Measurements from ENCODE around the gene PLA2G4E.

The PLA2G4E gene

GRCh38 chr15:42020713-42021273, at the start of gene PLA2G4E:
Gene PLA2G4E (minus strand): TSS chr15:42021042. CDS start chr15:42021030, 12 bp downstream.
- Histone ChIP-seq H3K27me3 (ENCODE audit: control insufficient read depth, insufficient read depth, low read length) (no peaks in the 10 kb centered on the region), H3K4me1 (ENCODE audit: control insufficient read depth, insufficient read depth, low read length) (no peaks in the 10 kb centered on the region), H3K9me3 (ENCODE audit: control insufficient read depth, insufficient read depth, low read depth, low read length) (peaks cover 42% of the 10 kb centered on the region), H3K4me3 (ENCODE audit: low read depth, low read length) (no peak within 1 kb of the TSS), H3K36me3 (ENCODE audit: control insufficient read depth, insufficient read depth, low read length) (no peaks in the 10 kb centered on the region), H3K9ac (ENCODE audit: low read length) (no peak within 1 kb of the TSS), H3K27ac (ENCODE audit: low read depth, low read length) (no peak within 1 kb of the TSS)

- no peaks in the 10 kb centered on the region for H3K9me3 ChIP-seq (ENCODE audit: control insufficient read depth, insufficient read depth, low read depth, low read length)
- no peak overlapping the region for H3K27ac ChIP-seq (ENCODE audit: low read depth, low read length)
- no peak overlapping the region for H3K9ac ChIP-seq (ENCODE audit: low read length)
- no peaks in the 10 kb centered on the region for H3K27me3 ChIP-seq (ENCODE audit: control insufficient read depth, insufficient read depth, low read length)
- no peak overlapping the region for H3K4me3 ChIP-seq (ENCODE audit: low read depth, low read length)
- H3K4me1 ChIP-seq (ENCODE audit: control insufficient read depth, insufficient read depth, low read length): no peaks in the 10 kb centered on the region
- H3K36me3 ChIP-seq (ENCODE audit: control insufficient read depth, insufficient read depth, low read length): no peaks in the 10 kb centered on the region
Measured at GRCh38 chr15:42070279-42070975, 49.6 kb upstream of the PLA2G4E start.

- Histone ChIP-seq H3K9me3 (ENCODE audit: control insufficient read depth, insufficient read depth, low read depth, low read length) (no peaks in the 10 kb centered on the region), H3K36me3 (ENCODE audit: control insufficient read depth, insufficient read depth, low read length) (no peaks in the 10 kb centered on the region), H3K9ac (ENCODE audit: low read length) (no peak overlapping the region), H3K27me3 (ENCODE audit: control insufficient read depth, insufficient read depth, low read length) (no peaks in the 10 kb centered on the region), H3K27ac (ENCODE audit: low read depth, low read length) (no peak overlapping the region), H3K4me3 (ENCODE audit: low read depth, low read length) (no peak overlapping the region), H3K4me1 (ENCODE audit: control insufficient read depth, insufficient read depth, low read length) (no peaks in the 10 kb centered on the region; the same call in 1 of the 2 replicates)
Measured at GRCh38 chr15:42069496-42070278, 48.8 kb upstream of the PLA2G4E start.

GRCh38 chr15:42069025-42069424, 48.2 kb upstream of the PLA2G4E start:
- no peaks in the 10 kb centered on the region for H3K36me3 ChIP-seq (ENCODE audit: control insufficient read depth, insufficient read depth, low read length)
- no peak overlapping the region for H3K9ac ChIP-seq (ENCODE audit: low read length)
- H3K4me1 ChIP-seq (ENCODE audit: control insufficient read depth, insufficient read depth, low read length): no peaks in the 10 kb centered on the region; the same call in 1 of the 2 replicates
- no peaks in the 10 kb centered on the region for H3K9me3 ChIP-seq (ENCODE audit: control insufficient read depth, insufficient read depth, low read depth, low read length)
- H3K27ac ChIP-seq (ENCODE audit: low read depth, low read length): no peak overlapping the region
- no peak overlapping the region for H3K4me3 ChIP-seq (ENCODE audit: low read depth, low read length)
- no peaks in the 10 kb centered on the region for H3K27me3 ChIP-seq (ENCODE audit: control insufficient read depth, insufficient read depth, low read length)

- no peaks in the 10 kb centered on the region for H3K36me3 ChIP-seq (ENCODE audit: control insufficient read depth, insufficient read depth, low read length)
- H3K4me1 ChIP-seq (ENCODE audit: control insufficient read depth, insufficient read depth, low read length): no peaks in the 10 kb centered on the region; the same call in 1 of the 2 replicates
- no peaks in the 10 kb centered on the region for H3K27me3 ChIP-seq (ENCODE audit: control insufficient read depth, insufficient read depth, low read length)
- no peak overlapping the region for H3K4me3 ChIP-seq (ENCODE audit: low read depth, low read length)
- H3K27ac ChIP-seq (ENCODE audit: low read depth, low read length): no peak overlapping the region
- no peak overlapping the region for H3K9ac ChIP-seq (ENCODE audit: low read length)
- H3K9me3 ChIP-seq (ENCODE audit: control insufficient read depth, insufficient read depth, low read depth, low read length): no peaks in the 10 kb centered on the region
Measured at GRCh38 chr15:42068601-42069000, 47.8 kb upstream of the PLA2G4E start.

GRCh38 chr15:42066764-42067415, 46.0 kb upstream of the PLA2G4E start:
- Histone ChIP-seq H3K36me3 (ENCODE audit: control insufficient read depth, insufficient read depth, low read length) (no peaks in the 10 kb centered on the region), H3K4me3 (ENCODE audit: low read depth, low read length) (no peak overlapping the region), H3K27ac (ENCODE audit: low read depth, low read length) (no peak overlapping the region), H3K9me3 (ENCODE audit: control insufficient read depth, insufficient read depth, low read depth, low read length) (no peaks in the 10 kb centered on the region), H3K4me1 (ENCODE audit: control insufficient read depth, insufficient read depth, low read length) (no peaks in the 10 kb centered on the region; the same call in 1 of the 2 replicates), H3K27me3 (ENCODE audit: control insufficient read depth, insufficient read depth, low read length) (no peaks in the 10 kb centered on the region), H3K9ac (ENCODE audit: low read length) (no peak overlapping the region)

- Histone ChIP-seq H3K36me3 (ENCODE audit: control insufficient read depth, insufficient read depth, low read length) (no peaks in the 10 kb centered on the region), H3K27me3 (ENCODE audit: control insufficient read depth, insufficient read depth, low read length) (no peaks in the 10 kb centered on the region), H3K4me3 (ENCODE audit: low read depth, low read length) (no peak overlapping the region), H3K9ac (ENCODE audit: low read length) (no peak overlapping the region), H3K9me3 (ENCODE audit: control insufficient read depth, insufficient read depth, low read depth, low read length) (no peaks in the 10 kb centered on the region), H3K4me1 (ENCODE audit: control insufficient read depth, insufficient read depth, low read length) (no peaks in the 10 kb centered on the region; the same call in 1 of the 2 replicates), H3K27ac (ENCODE audit: low read depth, low read length) (no peak overlapping the region)
Measured at GRCh38 chr15:42065468-42065867, 44.6 kb upstream of the PLA2G4E start.

GRCh38 chr15:42065033-42065432, 44.2 kb upstream of the PLA2G4E start:
- H3K27me3 ChIP-seq (ENCODE audit: control insufficient read depth, insufficient read depth, low read length): no peaks in the 10 kb centered on the region
- H3K9me3 ChIP-seq (ENCODE audit: control insufficient read depth, insufficient read depth, low read depth, low read length): no peaks in the 10 kb centered on the region
- no peaks in the 10 kb centered on the region for H3K36me3 ChIP-seq (ENCODE audit: control insufficient read depth, insufficient read depth, low read length)
- no peak overlapping the region for H3K4me3 ChIP-seq (ENCODE audit: low read depth, low read length)
- H3K9ac ChIP-seq (ENCODE audit: low read length): no peak overlapping the region
- H3K4me1 ChIP-seq (ENCODE audit: control insufficient read depth, insufficient read depth, low read length): no peaks in the 10 kb centered on the region; the same call in 1 of the 2 replicates
- no peak overlapping the region for H3K27ac ChIP-seq (ENCODE audit: low read depth, low read length)

GRCh38 chr15:42064271-42064670, 43.4 kb upstream of the PLA2G4E start:
- H3K27ac ChIP-seq (ENCODE audit: low read depth, low read length): no peak overlapping the region
- H3K4me1 ChIP-seq (ENCODE audit: control insufficient read depth, insufficient read depth, low read length): no peaks in the 10 kb centered on the region; the same call in 1 of the 2 replicates
- H3K36me3 ChIP-seq (ENCODE audit: control insufficient read depth, insufficient read depth, low read length): no peaks in the 10 kb centered on the region
- H3K27me3 ChIP-seq (ENCODE audit: control insufficient read depth, insufficient read depth, low read length): no peaks in the 10 kb centered on the region
- no peaks in the 10 kb centered on the region for H3K9me3 ChIP-seq (ENCODE audit: control insufficient read depth, insufficient read depth, low read depth, low read length)
- no peak overlapping the region for H3K9ac ChIP-seq (ENCODE audit: low read length)
- H3K4me3 ChIP-seq (ENCODE audit: low read depth, low read length): no peak overlapping the region

- no peak overlapping the region for H3K27ac ChIP-seq (ENCODE audit: low read depth, low read length)
- H3K4me3 ChIP-seq (ENCODE audit: low read depth, low read length): no peak overlapping the region
- H3K36me3 ChIP-seq (ENCODE audit: control insufficient read depth, insufficient read depth, low read length): no peaks in the 10 kb centered on the region
- no peaks in the 10 kb centered on the region; the same call in 1 of the 2 replicates for H3K4me1 ChIP-seq (ENCODE audit: control insufficient read depth, insufficient read depth, low read length)
- H3K9ac ChIP-seq (ENCODE audit: low read length): no peak overlapping the region
- no peaks in the 10 kb centered on the region for H3K27me3 ChIP-seq (ENCODE audit: control insufficient read depth, insufficient read depth, low read length)
- H3K9me3 ChIP-seq (ENCODE audit: control insufficient read depth, insufficient read depth, low read depth, low read length): no peaks in the 10 kb centered on the region
Measured at GRCh38 chr15:42063122-42063848, 42.4 kb upstream of the PLA2G4E start.

Measured in HUES6 (cell line).